Measurements from ENCODE around the gene GALNTL6.

GRCh38 chr4:173046144-173046543 is 1232.9 kb downstream of the GALNTL6 start:
- TF ChIP-seq, protein P1, sequence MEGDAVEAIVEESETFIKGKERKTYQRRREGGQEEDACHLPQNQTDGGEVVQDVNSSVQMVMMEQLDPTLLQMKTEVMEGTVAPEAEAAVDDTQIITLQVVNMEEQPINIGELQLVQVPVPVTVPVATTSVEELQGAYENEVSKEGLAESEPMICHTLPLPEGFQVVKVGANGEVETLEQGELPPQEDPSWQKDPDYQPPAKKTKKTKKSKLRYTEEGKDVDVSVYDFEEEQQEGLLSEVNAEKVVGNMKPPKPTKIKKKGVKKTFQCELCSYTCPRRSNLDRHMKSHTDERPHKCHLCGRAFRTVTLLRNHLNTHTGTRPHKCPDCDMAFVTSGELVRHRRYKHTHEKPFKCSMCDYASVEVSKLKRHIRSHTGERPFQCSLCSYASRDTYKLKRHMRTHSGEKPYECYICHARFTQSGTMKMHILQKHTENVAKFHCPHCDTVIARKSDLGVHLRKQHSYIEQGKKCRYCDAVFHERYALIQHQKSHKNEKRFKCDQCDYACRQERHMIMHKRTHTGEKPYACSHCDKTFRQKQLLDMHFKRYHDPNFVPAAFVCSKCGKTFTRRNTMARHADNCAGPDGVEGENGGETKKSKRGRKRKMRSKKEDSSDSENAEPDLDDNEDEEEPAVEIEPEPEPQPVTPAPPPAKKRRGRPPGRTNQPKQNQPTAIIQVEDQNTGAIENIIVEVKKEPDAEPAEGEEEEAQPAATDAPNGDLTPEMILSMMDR (IDR thresholded peaks at IDR 0.05): no peak
- no peak for TF ChIP-seq POLR2AphosphoS5 (IDR thresholded peaks at IDR 0.05)
- no peak for TF ChIP-seq POLR2A (IDR thresholded peaks at IDR 0.05)
